Astrocyte of the spinal cord (primary cell): ENCODE data around the gene TMEM272.

Source experiments
- DNase-seq: peaks from one replicate; pipeline ENCODE4 v3.0.0; 2011; ENCODE audit warnings: low read depth, low spot score
- H3K4me3 ChIP-seq: 2 replicates; pipeline ENCODE4 v1.5.1; 2011; ENCODE audit warnings: low read depth, mild to moderate bottlenecking, low read length, moderate library complexity
- in situ Hi-C: cut with HindIII; loops from 2 replicates; pipeline ENCODE4 v1.10.0; 2017; ENCODE audit warnings: low sequenced_read_pairs
- TF ChIP-seq, protein P1 (sequence below): IDR thresholded peaks from 2 replicates; pipeline ENCODE4 v1.5.1; 2012; ENCODE audit warnings: low read depth, mild to moderate bottlenecking, low read length, inconsistent platforms

TMEM272 gene

GRCh38 chr13:51837016-51837415 lies 8.0 kb downstream of the TMEM272 start:
- in situ Hi-C loops = no loop called here
- no peak overlapping the region for H3K4me3 ChIP-seq
- TF ChIP-seq, protein P1, sequence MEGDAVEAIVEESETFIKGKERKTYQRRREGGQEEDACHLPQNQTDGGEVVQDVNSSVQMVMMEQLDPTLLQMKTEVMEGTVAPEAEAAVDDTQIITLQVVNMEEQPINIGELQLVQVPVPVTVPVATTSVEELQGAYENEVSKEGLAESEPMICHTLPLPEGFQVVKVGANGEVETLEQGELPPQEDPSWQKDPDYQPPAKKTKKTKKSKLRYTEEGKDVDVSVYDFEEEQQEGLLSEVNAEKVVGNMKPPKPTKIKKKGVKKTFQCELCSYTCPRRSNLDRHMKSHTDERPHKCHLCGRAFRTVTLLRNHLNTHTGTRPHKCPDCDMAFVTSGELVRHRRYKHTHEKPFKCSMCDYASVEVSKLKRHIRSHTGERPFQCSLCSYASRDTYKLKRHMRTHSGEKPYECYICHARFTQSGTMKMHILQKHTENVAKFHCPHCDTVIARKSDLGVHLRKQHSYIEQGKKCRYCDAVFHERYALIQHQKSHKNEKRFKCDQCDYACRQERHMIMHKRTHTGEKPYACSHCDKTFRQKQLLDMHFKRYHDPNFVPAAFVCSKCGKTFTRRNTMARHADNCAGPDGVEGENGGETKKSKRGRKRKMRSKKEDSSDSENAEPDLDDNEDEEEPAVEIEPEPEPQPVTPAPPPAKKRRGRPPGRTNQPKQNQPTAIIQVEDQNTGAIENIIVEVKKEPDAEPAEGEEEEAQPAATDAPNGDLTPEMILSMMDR = no peak
- DNase-seq = no peak

- in situ Hi-C loops = no loop called here
- H3K4me3 ChIP-seq = no peak overlapping the region
- DNase-seq = no peak
- TF ChIP-seq, protein P1 = no peak
Observed at GRCh38 chr13:51834581-51835171, 10.3 kb downstream of the TMEM272 start.

- in situ Hi-C loops = no loop called here
- no peak for DNase-seq
- TF ChIP-seq, protein P1 = no peak
- no peak overlapping the region for H3K4me3 ChIP-seq
Observed at GRCh38 chr13:51833980-51834379, 11.0 kb downstream of the TMEM272 start.

- TF ChIP-seq, protein P1 = peak; percentile 39
- in situ Hi-C loops = no loop called here
- no peak overlapping the region for H3K4me3 ChIP-seq
- no peak for DNase-seq
Observed at GRCh38 chr13:51832471-51833152, 12.4 kb downstream of the TMEM272 start.

DNA sequence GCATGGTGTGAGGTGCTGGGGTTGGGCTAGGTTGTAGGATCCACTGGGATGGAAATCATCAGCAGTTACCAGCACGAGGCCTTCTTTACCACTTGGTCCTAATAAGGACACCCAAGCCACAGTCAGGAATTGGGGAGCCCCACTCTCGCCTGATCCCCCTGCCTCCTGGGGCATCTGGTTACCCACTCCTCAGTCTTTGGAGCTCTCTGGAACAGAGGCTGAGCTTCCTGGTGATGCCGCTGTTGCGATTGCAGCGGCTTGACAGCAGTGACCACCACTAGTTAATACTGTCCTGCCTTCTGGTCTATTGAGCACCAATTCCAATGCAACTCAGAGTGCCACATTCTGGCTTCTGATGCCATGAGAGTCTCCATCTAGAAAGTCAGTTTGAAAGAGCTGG lies 13.5 kb downstream of the TMEM272 start:
- DNase-seq = no peak
- H3K4me3 ChIP-seq = no peak overlapping the region
- in situ Hi-C loops = no loop called here
- TF ChIP-seq, protein P1 = no peak

DNA sequence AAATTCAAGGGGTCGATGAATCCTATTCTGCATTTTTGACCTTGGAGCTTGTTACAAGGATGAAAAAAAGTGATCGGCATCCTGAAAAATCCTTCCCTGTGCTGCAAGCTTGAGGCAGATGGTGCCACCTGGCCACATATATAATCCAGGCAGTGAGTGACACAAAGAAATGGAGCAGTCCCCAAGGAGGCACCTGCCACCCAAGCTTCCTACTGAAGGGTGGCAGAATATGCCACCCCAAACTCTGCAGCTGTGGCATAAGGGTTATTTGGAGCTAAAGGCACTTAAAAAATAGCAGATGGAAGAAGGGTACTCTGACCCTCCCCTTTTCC lies 15.4 kb downstream of the TMEM272 start:
- H3K4me3 ChIP-seq = no peak overlapping the region
- in situ Hi-C loops = no loop called here
- DNase-seq = no peak
- TF ChIP-seq, protein P1 = no peak
